ENCODE measurements around the gene DRGX.

The DRGX gene

GRCh38 chr10:49408519-49409306, 12.8 kb upstream of the DRGX start:
- in situ Hi-C loops (cut with HindIII; ENCODE audit: low sequenced_read_pairs) = no loop called here

- in situ Hi-C loops (cut with HindIII; ENCODE audit: low sequenced_read_pairs) = no loop called here
Observed at GRCh38 chr10:49407552-49408137, 11.8 kb upstream of the DRGX start.

GRCh38 chr10:49407151-49407550, 11.3 kb upstream of the DRGX start:
- in situ Hi-C loops (cut with HindIII; ENCODE audit: low sequenced_read_pairs) = no loop called here

GRCh38 chr10:49404321-49404878, 8.5 kb upstream of the DRGX start:
- in situ Hi-C loops (cut with HindIII; ENCODE audit: low sequenced_read_pairs) = no loop called here

GRCh38 chr10:49403363-49403762, 7.5 kb upstream of the DRGX start:
- in situ Hi-C loops (cut with HindIII; ENCODE audit: low sequenced_read_pairs) = no loop called here

- in situ Hi-C loops (cut with HindIII; ENCODE audit: low sequenced_read_pairs) = no loop called here
Observed at GRCh38 chr10:49400365-49400764, 4.5 kb upstream of the DRGX start.

GRCh38 chr10:49398986-49399385, 3.1 kb upstream of the DRGX start:
- in situ Hi-C loops (cut with HindIII; ENCODE audit: low sequenced_read_pairs) = no loop called here

GRCh38 chr10:49398000-49398861, 2.3 kb upstream of the DRGX start:
- in situ Hi-C loops (cut with HindIII; ENCODE audit: low sequenced_read_pairs) = no loop called here

- in situ Hi-C loops (cut with HindIII; ENCODE audit: low sequenced_read_pairs) = no loop called here
Observed at GRCh38 chr10:49397036-49397999, 1.4 kb upstream of the DRGX start.

GRCh38 chr10:49396666-49396999, 744 bp upstream of the DRGX start:
- in situ Hi-C loops (cut with HindIII; ENCODE audit: low sequenced_read_pairs) = no loop called here

GRCh38 chr10:49394933-49395740, 752 bp downstream of the DRGX start:
- in situ Hi-C loops (cut with HindIII; ENCODE audit: low sequenced_read_pairs) = no loop called here

- in situ Hi-C loops (cut with HindIII; ENCODE audit: low sequenced_read_pairs) = no loop called here
Observed at GRCh38 chr10:49393757-49394156, 2.1 kb downstream of the DRGX start.

- in situ Hi-C loops (cut with HindIII; ENCODE audit: low sequenced_read_pairs) = no loop called here
Observed at GRCh38 chr10:49393301-49393700, 2.6 kb downstream of the DRGX start.

- in situ Hi-C loops (cut with HindIII; ENCODE audit: low sequenced_read_pairs) = no loop called here
Observed at GRCh38 chr10:49389361-49389933, 6.4 kb downstream of the DRGX start.

- in situ Hi-C loops (cut with HindIII; ENCODE audit: low sequenced_read_pairs) = no loop called here
Observed at GRCh38 chr10:49388161-49388560, 7.7 kb downstream of the DRGX start.

GRCh38 chr10:49387071-49387470, 8.8 kb downstream of the DRGX start:
- in situ Hi-C loops (cut with HindIII; ENCODE audit: low sequenced_read_pairs) = no loop called here

- in situ Hi-C loops (cut with HindIII; ENCODE audit: low sequenced_read_pairs) = no loop called here
Observed at GRCh38 chr10:49385939-49386922, 9.7 kb downstream of the DRGX start.

Measured in DLD1 (cell line).